NCI-H128 (cell line): ENCODE results near the gene ALG10B.
"Not testable (repeated sequence)": the region's sequence is repeated elsewhere in the genome, so short reads cannot be mapped to it uniquely, and the experiment has no call there.

Experiments used
- DNase-seq: peaks from one replicate; lab custom pipeline; 2025; ENCODE audit not compliant: unreplicated experiment; lab: John Stamatoyannopoulos, UW

ALG10B gene, protein sequence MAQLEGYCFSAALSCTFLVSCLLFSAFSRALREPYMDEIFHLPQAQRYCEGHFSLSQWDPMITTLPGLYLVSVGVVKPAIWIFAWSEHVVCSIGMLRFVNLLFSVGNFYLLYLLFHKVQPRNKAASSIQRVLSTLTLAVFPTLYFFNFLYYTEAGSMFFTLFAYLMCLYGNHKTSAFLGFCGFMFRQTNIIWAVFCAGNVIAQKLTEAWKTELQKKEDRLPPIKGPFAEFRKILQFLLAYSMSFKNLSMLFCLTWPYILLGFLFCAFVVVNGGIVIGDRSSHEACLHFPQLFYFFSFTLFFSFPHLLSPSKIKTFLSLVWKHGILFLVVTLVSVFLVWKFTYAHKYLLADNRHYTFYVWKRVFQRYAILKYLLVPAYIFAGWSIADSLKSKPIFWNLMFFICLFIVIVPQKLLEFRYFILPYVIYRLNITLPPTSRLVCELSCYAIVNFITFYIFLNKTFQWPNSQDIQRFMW

DNA sequence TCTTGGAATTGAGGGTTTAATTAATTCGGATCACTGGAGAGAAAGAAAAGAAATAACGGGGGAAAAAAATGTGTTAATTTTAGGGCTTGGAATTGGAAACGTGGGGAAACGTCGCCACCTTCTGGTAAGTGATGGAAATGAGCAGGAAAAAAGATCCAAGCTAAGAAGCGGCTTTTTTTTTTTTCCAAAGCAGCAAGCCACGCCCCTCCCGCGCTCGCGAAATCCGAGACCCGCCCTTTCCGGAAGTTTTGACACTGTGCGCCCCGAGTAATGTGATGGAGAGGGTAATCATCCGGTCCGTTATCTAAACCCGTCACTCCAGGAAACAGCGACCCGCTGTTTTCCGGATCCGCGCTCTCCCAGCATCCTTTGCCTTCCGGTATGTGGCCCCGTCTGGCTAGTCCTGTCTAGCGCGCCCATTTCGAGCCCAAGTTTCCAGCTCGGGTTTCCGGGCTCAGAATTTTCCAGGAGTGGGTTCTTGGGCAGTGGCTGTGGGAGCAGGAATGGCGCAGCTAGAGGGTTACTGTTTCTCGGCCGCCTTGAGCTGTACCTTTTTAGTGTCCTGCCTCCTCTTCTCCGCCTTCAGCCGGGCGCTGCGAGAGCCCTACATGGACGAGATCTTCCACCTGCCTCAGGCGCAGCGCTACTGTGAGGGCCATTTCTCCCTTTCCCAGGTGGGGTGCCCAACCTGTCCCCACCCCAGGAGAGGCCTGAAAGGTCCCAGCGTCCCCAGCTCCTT, at the start of gene ALG10B:
Gene ALG10B, plus strand, starts transcription at position 384 of the 739 bp plus-strand sequence. Its CDS starts 120 bp downstream, at position 504.
- DNase-seq: no peak

DNA sequence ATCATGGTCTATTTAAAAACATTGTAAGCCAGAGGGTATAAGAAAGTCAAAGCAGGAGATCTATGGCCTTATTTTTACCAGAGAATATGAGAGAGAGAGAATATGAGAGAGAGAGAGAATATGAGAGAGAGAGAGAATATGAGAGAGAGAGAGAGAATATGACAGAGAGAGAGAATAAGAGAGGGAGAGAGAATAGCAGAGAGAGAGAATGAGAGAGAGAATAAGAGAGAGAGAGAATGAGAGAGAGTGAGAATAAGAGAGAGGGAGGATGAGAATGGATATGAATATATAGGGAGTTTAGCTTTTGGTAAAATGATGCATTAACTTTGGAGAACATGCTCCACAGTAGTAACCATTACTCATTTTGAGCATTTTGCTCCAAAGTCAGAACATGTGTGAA, 48.0 kb upstream of the ALG10B start:
- no peak for DNase-seq

DNA sequence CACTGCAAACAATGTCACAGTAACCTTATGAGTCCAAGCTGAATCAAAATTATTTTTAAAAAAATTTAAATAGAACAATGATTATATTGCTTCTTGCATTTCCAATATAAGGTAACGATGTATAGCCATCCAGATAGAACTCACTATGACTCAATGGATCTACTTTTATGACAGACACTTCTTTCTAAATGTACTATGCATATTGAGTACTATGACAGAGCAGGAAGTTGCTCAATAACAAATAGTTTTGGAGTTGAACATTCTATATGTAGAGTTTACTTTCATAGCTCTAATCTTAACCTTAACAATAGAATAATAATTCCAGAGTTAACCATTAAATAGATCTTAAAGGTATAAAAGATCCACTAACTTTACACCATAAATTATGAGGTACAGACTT, 46.7 kb upstream of the ALG10B start:
- no peak for DNase-seq

DNA sequence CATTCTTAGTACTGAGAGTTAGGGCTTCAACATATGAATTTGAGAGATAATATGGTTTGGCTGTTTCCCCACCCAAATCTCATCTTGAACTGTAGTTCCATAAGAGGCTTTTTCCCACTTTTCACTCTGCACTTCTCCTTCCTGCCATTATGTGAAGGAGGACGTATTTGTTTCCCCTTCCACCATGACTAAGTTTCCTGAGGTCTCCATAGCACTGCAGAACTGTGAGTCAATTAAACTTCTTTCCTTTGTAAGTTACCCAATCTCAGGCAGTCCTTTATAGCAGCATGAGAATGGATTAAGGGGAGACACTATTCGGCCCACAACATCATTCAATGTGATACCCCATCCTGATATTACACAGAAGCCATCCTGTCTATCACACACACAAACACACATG, 36.8 kb upstream of the ALG10B start:
- DNase-seq: no peak

DNA sequence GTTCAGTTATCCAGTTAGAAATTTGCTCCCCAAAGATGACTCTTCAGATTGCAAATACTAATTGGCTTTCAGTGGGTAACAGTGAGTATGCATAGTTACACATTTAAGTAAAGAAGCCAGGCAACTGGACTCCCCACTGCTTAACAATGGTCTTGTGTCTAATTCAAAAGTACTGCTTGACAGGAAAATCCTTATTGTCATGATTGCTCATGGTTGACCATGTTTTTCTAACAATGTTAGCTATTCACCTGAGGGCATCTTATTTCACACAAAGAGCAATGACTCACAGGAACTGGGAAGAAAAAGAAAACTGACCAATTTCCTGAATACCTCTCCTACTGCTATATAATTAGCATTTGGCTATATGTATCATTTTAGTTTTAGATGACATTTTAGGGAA, 33.7 kb upstream of the ALG10B start:
- no peak for DNase-seq

DNA sequence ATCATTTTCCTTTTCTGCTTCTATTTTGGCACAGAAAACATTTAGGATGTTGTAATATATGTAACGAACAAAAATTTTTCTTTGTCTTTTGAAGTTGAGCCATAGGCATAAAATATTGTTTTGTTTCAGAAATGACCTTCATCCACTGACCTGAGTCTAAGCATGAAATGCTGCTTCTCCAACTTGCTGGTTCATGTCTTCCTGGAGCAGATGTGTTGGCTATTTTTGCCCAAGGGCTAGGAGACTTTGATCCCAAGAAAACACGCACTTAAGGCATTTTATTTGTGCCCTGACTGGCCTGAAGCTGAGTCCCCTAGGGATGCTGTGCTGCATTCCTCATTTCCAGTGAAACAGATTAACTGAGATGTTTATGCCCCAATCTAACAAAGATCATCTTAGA, 27.2 kb upstream of the ALG10B start:
- DNase-seq: no peak

DNA sequence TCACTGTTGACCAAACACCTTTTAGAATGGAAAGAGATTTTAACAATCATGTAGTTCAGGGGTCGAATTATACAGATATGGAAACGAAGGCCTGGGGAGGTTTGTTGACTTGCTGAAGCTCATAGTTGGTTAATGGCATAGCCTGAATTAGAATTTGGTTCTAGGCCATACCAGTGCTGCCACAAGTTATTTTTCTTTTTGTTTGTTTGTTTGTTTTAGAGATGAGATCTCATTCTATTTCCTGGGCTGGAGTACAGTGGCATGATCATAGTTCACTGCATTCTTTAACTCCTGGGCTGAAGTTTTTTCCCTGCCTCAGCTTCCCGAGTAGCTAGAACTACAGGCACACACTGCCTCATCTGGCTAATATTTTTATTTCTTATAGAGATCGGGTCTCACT, 25.4 kb upstream of the ALG10B start:
- no peak for DNase-seq

DNA sequence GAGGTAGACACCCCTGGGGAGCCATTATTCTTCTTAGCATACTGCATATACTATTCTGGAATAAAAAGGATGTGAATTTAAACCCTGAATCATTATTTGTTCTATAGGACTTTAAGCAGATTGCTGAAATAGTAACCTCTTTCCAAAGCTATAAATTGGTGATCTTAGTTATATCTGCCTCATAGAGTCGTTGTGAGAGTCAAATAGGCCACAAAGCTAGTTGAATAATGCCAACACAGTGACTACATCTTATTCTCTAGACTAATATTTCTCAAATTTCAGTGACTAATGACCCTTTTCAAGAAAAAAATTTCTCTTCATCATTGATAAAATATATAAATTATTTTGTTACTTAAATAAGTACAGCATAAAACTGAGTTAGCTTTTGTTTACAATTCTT, 13.6 kb upstream of the ALG10B start:
- DNase-seq: not testable (repeated sequence)

DNA sequence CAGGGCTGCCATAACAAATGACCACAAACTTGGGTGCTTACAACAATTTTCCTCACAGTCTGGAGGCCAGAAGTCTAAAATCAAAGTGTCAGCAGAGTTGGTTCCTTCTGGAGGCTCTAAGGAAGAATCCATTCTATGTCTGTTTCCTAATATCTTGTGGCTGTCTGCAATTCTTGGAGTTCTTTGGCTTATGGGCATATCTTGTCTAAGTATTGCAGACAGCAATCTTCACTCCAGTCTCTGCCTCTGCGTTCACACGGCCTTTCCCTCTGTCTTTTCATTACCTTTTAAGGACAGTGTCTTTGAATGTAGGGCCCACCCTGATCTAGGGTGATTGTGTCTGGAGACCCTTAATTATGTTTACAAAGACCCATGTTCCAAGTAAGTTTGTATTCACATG, 5.4 kb downstream of the ALG10B start:
- not testable (repeated sequence) for DNase-seq

DNA sequence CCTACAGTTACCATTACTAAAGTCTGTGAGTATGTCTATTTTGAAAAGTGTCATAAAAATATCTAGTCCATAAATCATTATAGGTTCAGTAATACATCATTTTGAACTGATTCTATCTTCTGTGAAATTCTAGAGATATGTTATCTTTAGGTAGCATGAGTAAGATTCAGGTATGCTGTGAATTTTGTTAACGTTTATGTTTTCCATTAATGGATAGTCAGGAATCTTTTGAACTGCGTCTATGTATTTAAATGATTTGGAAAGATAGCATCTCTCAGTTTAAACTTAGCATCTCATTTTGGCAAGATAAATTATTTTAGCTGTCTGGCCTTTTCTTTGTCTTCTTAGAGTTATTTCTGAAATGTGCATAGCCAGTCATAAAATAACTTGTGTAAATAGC, 8.3 kb downstream of the ALG10B start:
- no peak for DNase-seq

DNA sequence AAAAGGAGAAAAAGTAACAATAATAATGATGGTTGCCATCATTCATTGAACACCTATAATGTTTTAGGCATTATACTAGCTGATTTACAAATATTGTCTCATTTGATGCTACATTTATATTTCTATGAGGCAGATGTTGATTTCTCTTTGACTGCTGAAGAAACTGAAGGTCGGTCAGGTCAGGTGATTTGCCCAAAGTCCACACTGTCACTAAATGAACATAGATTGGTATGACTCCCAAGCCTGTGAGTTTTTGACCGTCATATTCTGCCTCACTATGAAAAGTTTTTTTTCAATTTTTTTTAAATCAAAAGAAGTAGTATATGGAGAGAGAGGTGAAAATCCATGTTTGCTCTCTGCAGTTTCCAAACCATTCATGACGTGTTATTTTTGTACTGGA, 10.8 kb downstream of the ALG10B start:
- DNase-seq: no peak

DNA sequence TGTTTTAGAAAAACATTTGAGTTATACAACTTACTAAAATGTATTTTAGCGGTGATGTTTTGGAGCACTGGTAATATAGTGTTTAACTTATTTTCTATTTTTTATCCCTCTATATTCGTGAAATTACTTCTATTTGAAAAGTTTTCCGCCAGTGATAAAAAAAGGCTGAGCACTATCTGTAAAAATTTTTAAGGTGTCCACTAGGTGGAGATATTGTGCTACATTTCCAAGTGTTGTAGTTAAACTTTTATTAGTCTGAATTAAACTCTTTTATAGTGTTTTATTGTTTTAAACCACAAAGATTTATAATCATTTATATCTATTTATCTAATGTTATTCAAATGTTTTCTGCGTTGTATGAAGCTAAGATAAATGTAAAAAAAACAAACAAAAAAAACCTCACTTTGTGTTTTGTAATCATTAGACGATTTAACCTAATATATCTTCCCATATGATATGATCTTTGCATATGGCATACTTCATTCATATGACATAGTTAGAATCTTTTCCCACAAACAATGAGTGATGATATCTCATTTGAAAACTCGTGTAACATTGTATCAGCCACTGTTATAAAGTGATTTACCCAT, 11.8 kb downstream of the ALG10B start:
- DNase-seq: peak; percentile 13

DNA sequence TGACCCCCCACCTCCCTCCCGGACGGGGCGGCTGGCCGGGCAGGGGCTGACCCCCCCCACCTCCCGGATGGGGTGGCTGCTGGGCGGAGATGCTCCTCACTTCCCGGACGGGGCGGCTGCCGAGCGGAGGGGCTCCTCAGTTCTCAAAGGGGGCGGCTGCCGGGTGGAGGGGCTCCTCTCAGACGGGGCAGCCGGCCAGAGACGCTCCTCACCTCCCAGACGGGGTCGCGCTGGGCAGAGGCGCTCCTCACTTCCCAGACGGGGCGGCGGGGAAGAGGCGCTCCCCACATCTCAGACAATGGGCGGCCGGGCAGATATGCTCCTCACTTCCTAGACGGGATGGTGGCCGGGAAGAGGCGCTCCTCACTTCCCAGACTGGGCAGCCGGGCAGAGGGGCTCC, 13.8 kb downstream of the ALG10B start:
- not testable (repeated sequence) for DNase-seq

DNA sequence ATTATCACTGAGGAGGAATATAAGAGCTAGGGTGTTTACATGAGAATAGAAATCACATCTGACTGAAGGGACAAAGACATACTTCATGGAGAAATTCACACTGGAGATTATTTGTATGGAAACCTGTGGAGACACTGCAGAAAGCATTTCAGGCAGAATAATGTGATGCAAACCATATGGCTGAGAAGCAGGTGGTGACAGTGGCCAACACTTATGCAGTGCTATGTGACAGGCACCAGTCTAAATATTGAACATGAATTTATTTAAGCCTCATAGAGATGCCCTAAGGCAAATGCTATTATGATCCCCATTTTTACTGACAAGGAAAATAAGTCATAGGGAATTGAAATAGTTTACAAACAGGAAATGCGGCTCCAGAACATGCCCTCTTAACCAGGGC, 16.2 kb downstream of the ALG10B start:
- DNase-seq: no peak

DNA sequence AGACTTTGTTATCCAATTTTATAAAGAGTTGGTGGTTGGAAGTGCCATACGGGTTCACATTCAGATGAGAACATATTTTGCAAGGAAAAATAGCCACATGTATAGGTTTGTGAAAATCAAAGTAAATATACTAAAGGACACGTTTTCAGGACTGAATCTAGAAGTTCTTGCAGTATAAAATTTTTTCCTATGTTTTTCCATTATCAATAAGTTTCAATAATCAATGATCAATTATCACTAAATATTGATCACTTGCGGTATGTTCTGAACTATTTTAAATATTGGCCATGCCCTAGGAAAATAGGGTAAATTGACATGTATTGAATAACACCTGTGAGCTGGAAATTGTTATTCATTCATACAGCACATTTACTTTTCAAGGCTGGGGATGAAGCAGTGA, 25.9 kb downstream of the ALG10B start:
- DNase-seq: no peak

DNA sequence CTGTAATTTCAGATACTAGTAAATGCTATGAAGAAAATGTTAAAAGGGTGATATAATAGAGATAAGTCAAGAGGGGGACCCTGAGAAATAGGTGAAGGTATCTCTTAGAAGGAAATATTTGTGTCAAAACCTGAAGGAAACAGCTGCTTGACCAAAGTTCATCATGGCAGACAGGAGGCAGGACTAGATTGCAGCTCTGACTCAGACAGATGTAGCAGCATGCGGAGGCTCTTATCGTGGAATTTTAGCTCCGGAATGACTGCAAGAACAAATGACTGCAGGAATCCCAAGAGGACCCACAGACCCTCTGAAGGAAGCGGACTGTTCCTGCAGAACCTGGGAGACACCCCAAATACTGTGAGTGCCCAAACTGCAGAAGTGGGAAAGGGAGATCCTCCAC, 26.7 kb downstream of the ALG10B start:
- DNase-seq: not testable (repeated sequence)

DNA sequence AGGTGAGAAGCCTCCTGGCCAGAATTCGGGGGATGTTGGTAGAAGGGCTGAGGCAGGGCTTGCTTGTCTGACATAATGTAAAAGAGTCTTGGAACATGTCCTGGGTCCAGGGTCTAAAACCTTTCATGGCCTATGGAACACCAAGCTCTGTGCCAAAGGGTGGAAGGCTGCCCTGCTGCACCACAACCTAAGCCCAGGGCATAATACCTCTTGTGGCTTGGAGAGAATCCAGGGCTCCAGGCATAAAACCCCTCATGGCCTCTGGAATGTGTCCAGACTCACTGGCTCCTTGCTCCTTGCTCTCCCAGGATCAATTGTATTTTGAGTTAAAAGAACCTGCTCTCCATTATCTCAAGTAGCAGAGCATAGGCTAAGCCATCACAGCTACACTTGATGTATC, 27.3 kb downstream of the ALG10B start:
- DNase-seq: not testable (repeated sequence)

DNA sequence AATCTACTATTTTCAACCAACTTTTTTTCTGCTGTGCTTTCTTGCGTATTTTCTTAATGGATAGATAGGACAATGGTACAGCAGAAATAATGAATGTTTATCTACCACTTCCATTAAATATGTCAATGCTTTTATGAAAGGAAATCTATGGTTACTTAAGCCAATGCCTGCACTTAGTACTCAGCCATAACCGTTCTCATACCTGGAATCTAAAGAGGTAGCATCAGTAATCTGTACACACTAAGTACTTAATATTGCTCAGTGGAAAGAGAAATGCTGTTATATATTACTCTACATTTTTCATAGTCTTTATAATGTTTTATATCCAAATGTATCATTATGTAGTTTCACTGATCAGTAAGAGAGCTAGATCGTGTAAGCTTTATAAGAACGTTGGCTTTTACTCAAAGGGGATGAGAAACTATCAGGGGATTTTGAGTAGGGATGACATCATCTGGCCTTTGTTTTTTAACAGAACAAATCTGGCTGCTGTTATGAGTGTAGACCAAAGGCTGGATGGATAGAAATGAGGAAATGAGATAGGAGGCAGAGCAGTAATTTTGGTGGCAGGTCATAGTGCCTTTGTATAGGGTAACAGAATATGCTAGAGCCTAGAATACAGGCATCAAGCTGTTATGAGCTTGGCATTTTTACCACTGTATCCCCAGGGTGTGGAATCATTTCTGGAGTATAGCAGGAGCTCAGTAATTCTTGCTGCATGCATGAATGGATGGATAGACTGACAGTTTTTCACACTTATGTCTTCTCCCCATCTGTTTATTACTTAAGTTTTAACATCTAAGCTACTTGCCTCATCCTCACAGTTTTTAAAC, 34.0 kb downstream of the ALG10B start:
- no peak for DNase-seq

DNA sequence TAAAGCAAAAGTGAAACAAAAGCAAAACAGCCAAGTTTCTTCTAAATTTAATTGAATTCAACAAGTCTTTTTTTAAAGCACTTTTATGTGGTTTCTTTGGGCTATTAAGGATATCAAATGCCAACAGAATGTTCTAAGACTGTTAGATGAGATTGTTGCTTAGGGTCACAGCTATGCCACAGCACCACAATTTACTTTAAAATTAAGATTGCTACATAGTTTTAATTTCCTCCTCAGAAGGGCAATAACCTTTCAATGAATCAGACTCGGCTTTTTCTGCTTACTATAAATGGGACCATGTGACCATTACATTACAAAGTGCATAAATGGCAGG, 34.6 kb downstream of the ALG10B start:
- DNase-seq: not testable (repeated sequence)

DNA sequence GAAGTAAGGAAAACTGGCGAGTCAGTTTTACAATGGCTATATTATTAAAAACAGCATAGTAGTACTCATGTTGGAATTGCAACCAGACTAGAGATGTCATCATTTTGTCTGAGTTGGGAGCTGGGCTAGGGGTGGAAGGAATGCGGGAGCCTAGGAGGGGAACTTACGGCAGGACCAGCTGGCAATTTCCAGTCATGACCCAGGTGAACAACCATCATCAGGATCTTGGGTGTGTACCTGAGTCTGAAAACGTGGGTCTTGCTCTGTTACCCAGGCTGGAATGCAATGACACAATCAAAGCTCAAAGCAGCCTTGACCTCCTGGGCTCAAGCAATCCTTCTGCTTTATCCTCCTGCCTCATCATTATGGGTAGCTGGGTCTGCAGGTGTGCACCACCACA, 50.9 kb downstream of the ALG10B start:
- DNase-seq: no peak

DNA sequence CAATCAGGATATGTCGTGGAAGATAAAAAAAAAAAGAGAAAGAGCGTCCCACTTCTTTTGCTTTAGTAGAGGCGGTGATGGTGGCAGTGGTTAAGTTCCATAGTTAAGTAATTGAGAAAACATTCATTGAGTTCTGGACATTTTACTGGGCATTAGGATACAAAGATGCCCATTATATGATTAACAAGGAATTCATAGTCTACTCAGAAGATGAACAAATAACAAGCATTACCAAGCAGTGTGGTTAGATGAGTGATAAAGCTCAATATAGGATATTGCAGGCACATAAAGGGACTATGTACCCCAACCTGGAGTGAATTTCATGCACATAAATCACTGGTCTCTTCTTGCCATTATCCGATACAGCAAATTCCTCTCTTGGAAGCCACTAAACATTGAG, 53.7 kb downstream of the ALG10B start:
- no peak for DNase-seq
